Activated CD8-positive, alpha-beta memory T cell treated with anti-CD3 and anti-CD28 coated beads for 1 hour (primary cell): ENCODE results near the gene CABLES1.

Experiments
- DNase-seq, 2 donors: peaks; one replicate each; pipeline ENCODE4 v3.0.0-alpha.2; 2020; ENCODE audit warnings: low read depth in 1 of 2; ENCODE audit errors: extremely low read depth in 1 of 2

The CABLES1 gene

GRCh38 chr18:23189768-23190661 lies 54.7 kb downstream of the CABLES1 start:
- DNase-seq, result no peak

DNA sequence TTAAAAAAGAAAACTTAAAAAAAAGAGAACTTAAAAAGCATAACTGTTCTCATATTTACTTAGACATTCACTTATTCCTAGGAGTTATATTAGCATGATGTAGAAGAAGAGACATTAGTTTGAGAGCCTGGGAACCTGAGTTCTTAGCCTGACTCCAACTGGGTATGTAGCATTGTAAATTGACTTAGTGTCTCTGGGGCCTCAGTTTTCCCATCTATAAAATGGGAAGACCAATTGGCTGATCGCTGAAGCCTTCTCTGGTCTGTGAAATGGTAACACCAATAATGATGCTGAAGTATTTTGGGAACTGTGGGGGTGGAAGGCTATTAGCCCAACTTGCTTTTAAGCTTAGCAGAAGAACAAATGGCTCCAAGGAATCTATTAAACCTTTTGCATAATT lies 55.9 kb downstream of the CABLES1 start:
- no peak for DNase-seq

GRCh38 chr18:23193742-23194141 lies 58.5 kb downstream of the CABLES1 start:
- no peak for DNase-seq

- no peak for DNase-seq
Measured at GRCh38 chr18:23194155-23194996, 59.1 kb downstream of the CABLES1 start.

GRCh38 chr18:23194997-23195957 lies 60.0 kb downstream of the CABLES1 start:
- DNase-seq, result no peak

DNA sequence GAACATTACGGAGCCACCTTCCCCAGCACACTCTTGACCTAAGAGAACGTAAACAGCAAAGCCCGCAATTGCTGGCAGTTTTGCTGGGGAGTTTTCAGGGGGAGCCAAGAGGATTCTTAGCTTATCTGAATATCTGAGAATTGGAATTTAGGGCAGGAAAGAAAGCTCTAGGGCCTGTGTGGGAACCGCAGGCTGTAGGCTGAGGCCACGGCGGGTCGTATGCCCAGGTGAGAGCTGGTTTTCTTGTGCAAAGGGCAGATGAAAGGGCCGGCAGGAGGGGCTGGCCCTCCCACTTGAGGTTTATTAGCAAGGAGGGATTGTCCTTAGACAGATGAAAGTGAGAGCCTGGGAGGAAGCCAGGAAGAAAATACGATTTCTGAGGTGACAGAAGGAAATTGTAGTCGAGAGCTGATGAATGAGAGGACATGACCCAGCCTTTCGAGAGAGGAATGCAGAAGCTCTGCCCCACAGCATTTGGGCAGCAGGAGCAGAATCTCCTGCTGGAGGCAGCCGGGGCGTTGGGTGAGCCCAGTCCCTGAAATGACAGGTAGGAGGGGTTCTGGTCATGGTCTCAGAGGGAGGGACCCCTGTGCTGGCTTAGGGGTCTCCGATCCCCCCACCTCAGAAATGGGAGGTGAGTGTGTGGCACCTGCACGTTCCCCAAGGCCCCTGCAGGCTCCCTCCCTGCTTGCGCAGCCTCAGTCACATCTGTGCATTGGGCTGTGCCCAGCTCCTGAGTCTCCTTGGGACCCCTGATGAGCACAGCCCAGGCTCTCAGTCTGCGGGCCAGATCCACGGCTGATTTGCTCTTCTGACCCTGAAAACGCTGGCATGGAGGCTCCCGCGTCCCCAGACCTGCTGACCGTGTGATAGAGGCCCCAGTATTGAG lies 61.1 kb downstream of the CABLES1 start:
- no peak for DNase-seq

DNA sequence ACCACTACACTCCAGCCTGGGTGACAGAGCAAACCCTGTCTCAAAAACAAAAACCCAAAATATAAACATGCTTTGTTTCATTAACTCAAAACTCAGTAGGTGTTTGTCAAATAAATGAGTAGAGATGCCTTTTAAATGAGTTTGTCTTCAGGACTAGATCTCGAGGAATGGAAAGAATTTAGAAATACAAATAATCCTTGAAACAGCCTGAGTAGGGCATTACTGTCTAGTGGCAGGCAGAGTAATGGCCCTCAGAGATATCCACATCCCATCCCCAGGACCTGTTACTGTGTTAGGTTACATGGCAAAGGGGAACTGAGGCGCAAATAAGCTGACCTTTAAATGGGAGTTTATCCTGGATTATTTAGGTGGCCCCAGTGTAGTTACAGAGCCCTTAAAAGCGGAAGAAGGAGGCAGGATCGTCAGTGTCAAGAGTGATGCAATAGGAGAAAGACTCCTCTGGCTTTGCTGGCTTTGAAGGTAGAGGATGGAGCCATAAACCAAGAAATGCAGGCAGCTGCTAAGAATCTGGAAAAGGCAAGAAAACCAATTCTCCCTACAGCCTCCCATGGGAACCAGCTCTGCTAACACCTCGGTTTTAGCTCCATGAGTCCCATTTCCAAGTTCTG lies 63.0 kb downstream of the CABLES1 start:
- no peak for DNase-seq

DNA sequence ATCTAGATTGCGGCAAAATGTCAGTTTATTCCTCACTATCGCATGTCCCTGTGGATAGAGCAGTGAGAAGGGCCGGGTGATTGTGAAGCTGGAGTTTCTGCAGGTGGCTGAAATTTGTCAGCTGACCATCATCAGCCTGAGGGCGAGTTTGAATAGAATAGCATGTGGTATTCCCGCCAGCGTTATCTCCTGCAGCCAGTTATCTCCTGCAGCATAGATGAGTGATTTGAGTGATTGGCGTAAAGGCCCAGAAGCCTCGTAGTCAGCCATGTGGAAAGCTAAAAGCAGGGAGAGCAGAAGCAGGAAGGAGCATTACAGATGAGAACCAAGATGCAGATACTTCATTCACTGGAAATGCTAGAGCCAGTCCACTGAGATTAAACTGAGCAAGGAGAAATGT lies 65.5 kb downstream of the CABLES1 start:
- DNase-seq, result no peak

- DNase-seq, result no peak
Measured at GRCh38 chr18:23201741-23202140, 66.5 kb downstream of the CABLES1 start.

DNA sequence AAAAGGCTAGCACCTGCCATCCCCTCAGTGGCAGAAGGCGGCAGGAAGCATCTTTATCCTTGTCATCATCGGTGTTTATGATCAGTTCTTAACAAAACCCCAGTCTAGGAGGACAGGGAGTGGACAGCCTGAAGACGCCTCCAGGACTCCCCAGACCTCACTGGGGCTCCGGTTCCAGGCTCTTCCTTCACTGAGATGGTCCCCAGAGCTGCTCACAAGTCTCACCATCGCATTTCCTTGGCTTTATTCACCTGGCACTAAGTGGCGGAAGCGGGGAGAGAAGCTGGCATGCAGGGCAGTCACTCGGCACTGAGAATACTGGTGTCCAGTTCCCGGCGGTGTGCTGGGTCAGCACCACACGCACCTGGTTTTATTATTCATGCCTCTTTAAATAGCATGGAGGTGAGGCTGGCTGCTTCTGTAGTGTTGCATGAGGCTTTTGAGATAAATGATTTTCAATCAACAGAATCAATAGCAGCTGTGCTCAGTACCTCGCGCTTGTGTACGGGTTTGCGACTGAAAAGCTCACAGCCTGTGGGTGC lies 68.7 kb downstream of the CABLES1 start:
- no peak for DNase-seq

GRCh38 chr18:23204589-23205235 lies 69.4 kb downstream of the CABLES1 start:
- DNase-seq, result no peak

- DNase-seq, result no peak
Measured at GRCh38 chr18:23205980-23206379, 70.7 kb downstream of the CABLES1 start.

DNA sequence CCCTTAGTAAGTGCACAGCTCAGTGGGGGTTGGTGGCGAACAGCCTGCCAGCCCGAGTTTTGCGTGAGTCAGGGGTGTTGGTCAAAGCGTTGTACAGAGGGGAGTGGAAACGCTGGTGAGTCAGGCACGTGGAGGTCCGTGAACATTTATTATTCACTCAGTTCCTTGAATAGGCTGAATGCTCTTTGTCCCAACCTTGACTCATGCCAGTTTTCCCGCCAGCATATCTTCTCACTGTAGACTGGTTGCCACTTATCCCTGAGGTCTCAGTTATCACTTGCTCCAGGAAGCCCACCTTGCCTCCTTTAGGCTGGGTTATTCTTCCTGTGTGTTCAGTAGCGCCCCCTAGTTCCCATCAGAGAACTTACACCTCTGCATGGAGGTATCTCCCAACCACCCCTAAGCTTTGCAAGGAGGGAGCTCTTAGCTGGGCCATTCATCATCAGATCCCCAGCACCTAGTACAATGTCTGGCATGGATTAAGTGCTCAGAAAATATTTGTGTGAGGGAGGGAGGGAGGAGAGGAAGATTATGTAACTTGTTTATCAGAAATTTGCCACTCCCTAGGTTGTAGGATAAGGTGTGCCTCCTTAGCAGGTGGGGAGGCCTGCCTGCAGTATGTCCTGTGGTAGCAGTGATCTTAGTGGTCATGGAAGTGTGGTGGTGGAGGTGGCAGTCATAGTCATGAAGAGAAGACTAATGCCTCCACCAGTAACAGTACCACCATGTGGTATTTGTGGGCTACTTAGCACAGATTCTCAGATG lies 72.1 kb downstream of the CABLES1 start:
- DNase-seq, result no peak

DNA sequence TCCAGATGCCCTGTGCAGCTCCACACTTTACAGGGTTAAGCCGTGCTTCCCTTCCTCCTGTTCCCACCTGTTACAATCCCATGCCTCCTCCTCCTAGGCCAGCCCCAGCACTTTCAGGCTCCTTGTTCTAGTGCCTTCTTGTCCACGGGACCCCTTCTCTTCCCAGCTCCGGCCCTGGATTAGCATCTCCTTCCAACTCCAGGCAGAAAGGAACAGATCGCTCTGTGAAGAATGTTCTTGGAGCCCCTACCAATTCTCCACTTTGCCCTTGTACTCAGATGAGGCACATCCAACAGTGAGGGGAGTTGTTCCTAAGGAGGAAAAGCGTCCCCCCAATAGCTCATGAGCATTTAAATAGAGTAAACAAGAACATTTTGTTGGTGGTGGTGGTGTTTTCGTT lies 72.7 kb downstream of the CABLES1 start:
- DNase-seq, result no peak

DNA sequence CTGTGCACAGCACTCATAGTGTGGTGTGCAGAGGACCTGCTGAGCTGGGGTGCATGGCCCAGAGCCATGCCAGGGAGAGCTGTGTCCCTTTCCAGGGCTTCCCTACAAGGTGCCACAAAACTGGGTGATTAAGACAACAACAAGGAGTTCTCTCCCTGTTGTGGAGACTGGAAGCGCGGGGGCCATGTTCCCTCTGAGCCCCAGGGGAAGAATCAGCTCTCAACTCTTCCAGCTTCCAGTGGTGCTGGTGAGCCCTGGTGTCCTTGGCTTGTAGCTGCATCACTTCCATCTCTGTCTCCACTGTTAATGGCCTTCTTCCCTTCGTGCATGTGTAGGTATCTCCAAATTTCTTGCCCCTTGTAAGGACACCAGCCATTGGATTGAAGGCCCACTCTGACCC lies 73.3 kb downstream of the CABLES1 start:
- no peak for DNase-seq

DNA sequence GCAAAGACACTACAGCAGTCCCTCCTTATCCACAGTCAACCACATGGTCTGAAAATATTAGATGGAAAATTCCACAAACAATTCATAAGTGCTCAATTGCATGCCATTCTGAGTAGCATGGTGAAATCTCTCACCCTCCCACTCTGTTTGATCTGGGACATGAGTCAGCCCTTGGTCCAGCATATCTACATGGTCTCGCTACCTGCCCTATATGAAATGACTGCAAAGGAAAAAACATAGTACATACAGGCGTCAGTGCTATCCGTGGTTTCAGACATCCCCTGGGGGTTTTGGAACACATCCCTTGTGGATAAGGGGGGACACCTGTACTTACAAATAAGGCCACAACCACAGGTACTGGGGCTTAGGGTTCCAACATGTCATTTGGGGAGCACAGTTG lies 73.7 kb downstream of the CABLES1 start:
- no peak for DNase-seq

GRCh38 chr18:23209796-23210195 lies 74.5 kb downstream of the CABLES1 start:
- DNase-seq, result no peak

- DNase-seq, result no peak
Measured at GRCh38 chr18:23210526-23210925, 75.2 kb downstream of the CABLES1 start.
